ENCODE data around the gene STN1. TPM values are rescaled to one million over a fixed set of nuclear protein-coding genes. Genes with fewer than 3 reads are reported as not detected.

The STN1 gene
- total RNA-seq, 2 experiments from 2014 or later: 37.5 to 52.0 TPM

GRCh38 chr10:103899312-103899711 lies 18.7 kb downstream of the STN1 start:
- Mint-ChIP-seq H3K27me3 (no peaks in the 10 kb centered on the region), H3K27ac (no peak overlapping the region), H3K4me1 (peaks cover 52% of the 10 kb centered on the region), H3K4me3 (no peak overlapping the region), H3K9me3 (ENCODE audit: low read depth) (no peaks in the 10 kb centered on the region), H3K36me3 (peaks cover 55% of the 10 kb centered on the region)
- no peak for DNase-seq
- CTCF ChIA-PET: interaction anchor here (0.9 to 1.9 kb wide), 5 partner anchors 9 to 46 kb away, joined by 3 to 6 read pairs (median 3); no protein-coding TSS in a partner anchor
- no peak for ATAC-seq

DNA sequence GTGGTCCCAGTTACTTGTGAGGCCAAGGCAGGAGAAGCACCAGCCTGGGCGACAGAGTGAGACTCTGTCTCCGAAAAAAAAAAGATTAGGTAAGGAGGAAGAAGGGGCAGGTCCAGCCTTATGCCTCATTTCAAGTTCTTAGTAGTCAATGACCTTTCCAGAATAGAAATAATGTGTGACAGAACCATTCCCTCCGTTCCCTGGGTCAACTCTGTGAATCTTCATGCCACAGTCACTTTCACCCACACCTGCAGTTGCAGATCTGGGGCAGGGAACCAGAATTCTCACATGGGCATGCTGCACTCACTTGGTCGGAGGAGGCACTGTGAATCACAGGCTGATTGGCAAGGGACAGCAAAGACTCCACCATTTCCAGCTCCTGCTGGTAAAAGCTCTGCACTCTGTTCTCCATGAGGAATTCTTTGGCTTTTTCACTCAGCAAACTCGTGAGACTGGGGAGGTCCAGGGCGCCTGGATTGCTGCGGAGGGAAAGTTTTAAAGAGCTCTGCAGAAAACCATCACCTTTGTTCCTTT lies 20.7 kb downstream of the STN1 start:
- Mint-ChIP-seq H3K4me3 (no peak overlapping the region), H3K4me1 (peaks cover 54% of the 10 kb centered on the region), H3K36me3 (peaks cover 51% of the 10 kb centered on the region), H3K9me3 (ENCODE audit: low read depth) (no peaks in the 10 kb centered on the region), H3K27ac (no peak overlapping the region), H3K27me3 (no peaks in the 10 kb centered on the region)
- CTCF ChIA-PET: interaction anchor here (0.8 to 1.0 kb wide), 2 partner anchors 9 to 20 kb away, joined by 3 to 4 read pairs; no protein-coding TSS in a partner anchor
- DNase-seq (no peak), ATAC-seq (no peak)

GRCh38 chr10:103896225-103896624 lies 21.8 kb downstream of the STN1 start:
- Mint-ChIP-seq H3K4me3 (no peak overlapping the region), H3K36me3 (peaks cover 58% of the 10 kb centered on the region), H3K4me1 (peaks cover 47% of the 10 kb centered on the region), H3K27me3 (no peaks in the 10 kb centered on the region), H3K27ac (peak overlapping the region; percentile 72), H3K9me3 (ENCODE audit: low read depth) (no peaks in the 10 kb centered on the region)
- CTCF ChIA-PET: no interaction called here
- ATAC-seq: no peak
- DNase-seq: no peak

- ATAC-seq (peak; percentile 72), DNase-seq (no peak)
- no peaks in the 10 kb centered on the region for H3K27me3 Mint-ChIP-seq
- peak overlapping the region; percentile 75 for H3K27ac Mint-ChIP-seq
- peaks cover 57% of the 10 kb centered on the region for H3K36me3 Mint-ChIP-seq
- H3K9me3 Mint-ChIP-seq (ENCODE audit: low read depth): no peaks in the 10 kb centered on the region
- H3K4me1 Mint-ChIP-seq: peaks cover 47% of the 10 kb centered on the region
- H3K4me3 Mint-ChIP-seq: no peak overlapping the region
- CTCF ChIA-PET: interaction anchor here (1.1 to 2.1 kb wide), 7 partner anchors 9 to 225 kb away, joined by 3 to 17 read pairs (median 5); partner anchors contain the start of gene SFR1
Observed at GRCh38 chr10:103895411-103896186, 22.4 kb downstream of the STN1 start.

DNA sequence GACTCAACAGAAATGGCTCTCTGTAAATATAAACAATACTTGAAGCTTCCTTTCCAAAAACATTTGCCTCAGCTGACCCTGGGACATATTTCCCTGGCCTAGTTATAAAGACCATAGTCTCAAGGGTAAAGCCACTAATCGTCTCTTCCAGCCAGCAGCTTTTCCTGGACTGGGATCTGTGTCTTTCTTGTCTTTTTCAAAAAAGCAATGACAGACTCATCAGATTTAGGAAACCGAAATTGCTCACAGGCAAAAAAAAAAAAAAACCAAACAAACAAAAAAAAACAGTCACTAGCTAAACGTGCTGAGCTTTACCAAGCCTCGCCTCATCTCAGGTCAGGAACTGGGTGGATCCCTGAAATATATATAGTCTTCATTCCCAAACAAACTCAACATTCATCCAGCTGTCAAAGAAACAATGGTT lies 23.5 kb downstream of the STN1 start:
- H3K9me3 Mint-ChIP-seq (ENCODE audit: low read depth): no peaks in the 10 kb centered on the region
- peak overlapping the region; percentile 75 for H3K27ac Mint-ChIP-seq
- H3K36me3 Mint-ChIP-seq: peaks cover 53% of the 10 kb centered on the region
- CTCF ChIA-PET: interaction anchor here (0.7 to 2.1 kb wide), 10 partner anchors 8 to 228 kb away, joined by 3 to 17 read pairs (median 4); partner anchors contain the start of genes SFR1 and STN1
- DNase-seq (no peak), ATAC-seq (peak; percentile 24)
- H3K4me3 Mint-ChIP-seq: peak overlapping the region; percentile 7
- no peaks in the 10 kb centered on the region for H3K27me3 Mint-ChIP-seq
- peaks cover 49% of the 10 kb centered on the region for H3K4me1 Mint-ChIP-seq

DNA sequence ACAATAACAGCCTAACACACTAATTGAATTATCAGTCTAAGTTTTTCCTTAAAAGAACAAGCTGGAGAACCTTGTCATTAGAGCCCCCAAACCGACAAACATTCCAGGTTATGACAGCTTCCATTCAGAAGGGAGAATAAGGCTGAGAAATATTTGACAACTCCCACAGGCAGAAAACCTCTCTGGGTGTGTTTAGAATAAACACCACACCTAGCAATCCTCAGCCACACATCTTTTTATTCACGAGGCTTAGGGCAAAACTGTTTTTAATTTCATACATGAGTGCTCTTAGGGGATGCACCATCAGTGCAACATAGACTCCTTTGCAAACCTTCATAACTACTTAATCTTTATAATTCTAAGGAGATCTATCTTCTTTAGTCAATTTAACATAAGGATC lies 24.2 kb downstream of the STN1 start:
- Mint-ChIP-seq H3K9me3 (ENCODE audit: low read depth) (no peaks in the 10 kb centered on the region), H3K4me1 (peaks cover 55% of the 10 kb centered on the region), H3K36me3 (peaks cover 55% of the 10 kb centered on the region), H3K4me3 (no peak overlapping the region), H3K27ac (peak overlapping the region; percentile 75), H3K27me3 (no peaks in the 10 kb centered on the region)
- CTCF ChIA-PET: interaction anchor here (0.9 to 2.1 kb wide), 8 partner anchors 16 to 227 kb away, joined by 3 to 17 read pairs (median 5); partner anchors contain the start of genes SFR1 and STN1
- DNase-seq (no peak), ATAC-seq (no peak)

DNA sequence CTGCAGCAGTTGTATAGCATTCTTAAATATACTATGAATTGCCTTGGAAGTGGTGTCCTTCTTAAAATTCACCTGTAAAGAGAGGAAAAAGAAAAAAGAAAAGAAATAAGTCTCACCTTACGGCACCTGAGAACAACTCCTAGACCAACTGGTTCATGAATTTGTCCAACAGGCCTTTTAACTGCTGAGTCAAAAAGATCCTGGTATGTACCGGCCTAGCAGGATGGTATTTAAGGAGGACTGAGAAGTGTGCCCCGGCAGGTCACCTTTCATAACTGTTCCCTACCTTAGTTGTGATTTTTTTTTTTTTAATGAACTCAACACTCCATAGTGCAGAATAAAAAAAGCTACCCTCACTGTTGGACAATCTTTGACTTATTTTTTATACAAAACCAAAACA lies 25.8 kb downstream of the STN1 start:
- CTCF ChIA-PET: interaction anchor here (1.0 to 1.6 kb wide), 2 partner anchors 24 to 229 kb away, joined by 3 to 4 read pairs; partner anchors contain the start of gene SFR1
- H3K27ac Mint-ChIP-seq: no peak overlapping the region

GRCh38 chr10:103890688-103891087 lies 27.3 kb downstream of the STN1 start:
- DNase-seq: no peak
- Mint-ChIP-seq H3K9me3 (ENCODE audit: low read depth) (no peaks in the 10 kb centered on the region), H3K36me3 (peaks cover 51% of the 10 kb centered on the region), H3K27ac (peak overlapping the region; percentile 71), H3K4me3 (no peak overlapping the region), H3K27me3 (no peaks in the 10 kb centered on the region), H3K4me1 (peaks cover 53% of the 10 kb centered on the region)
- CTCF ChIA-PET: interaction anchor here (0.6 to 8.0 kb wide), 7 partner anchors 11 to 384 kb away, joined by 3 to 95 read pairs (median 7); partner anchors contain the start of gene SFR1
- no peak for ATAC-seq

More for the DNA sequence above, 25.8 kb downstream of the STN1 start:
- DNase-seq (no peak), ATAC-seq (no peak)
- H3K36me3 Mint-ChIP-seq: peaks cover 57% of the 10 kb centered on the region
- H3K27me3 Mint-ChIP-seq: no peaks in the 10 kb centered on the region
- H3K4me1 Mint-ChIP-seq: peaks cover 60% of the 10 kb centered on the region
- H3K9me3 Mint-ChIP-seq (ENCODE audit: low read depth): no peaks in the 10 kb centered on the region
- no peak overlapping the region for H3K4me3 Mint-ChIP-seq

DNA sequence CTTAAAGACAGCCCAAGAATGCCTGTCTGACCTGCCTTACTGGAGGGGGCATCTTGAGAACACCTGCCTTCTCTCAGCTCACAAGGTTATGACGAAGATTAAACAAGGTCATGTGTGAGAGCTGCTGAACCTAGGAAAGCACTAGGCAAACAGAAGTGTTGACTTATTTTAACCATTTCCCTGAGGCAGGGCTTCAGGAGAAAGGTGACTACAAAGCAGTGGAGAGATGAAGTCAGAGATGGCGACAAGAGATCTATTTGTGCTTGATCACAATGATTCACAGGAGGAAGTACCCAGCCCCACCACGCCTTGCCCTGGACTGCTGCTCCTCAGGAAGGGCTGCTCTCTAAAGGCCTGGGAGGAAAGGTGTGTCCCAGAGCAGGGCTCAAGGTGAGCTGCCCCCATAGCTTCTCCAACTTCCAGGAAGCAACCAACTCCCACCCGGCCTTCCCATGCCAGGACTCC lies 27.8 kb downstream of the STN1 start:
- no peaks in the 10 kb centered on the region for H3K27me3 Mint-ChIP-seq
- DNase-seq (no peak), ATAC-seq (no peak)
- no peak overlapping the region for H3K4me3 Mint-ChIP-seq
- H3K4me1 Mint-ChIP-seq: peaks cover 48% of the 10 kb centered on the region
- peaks cover 48% of the 10 kb centered on the region for H3K36me3 Mint-ChIP-seq
- peak overlapping the region; percentile 71 for H3K27ac Mint-ChIP-seq
- no peaks in the 10 kb centered on the region for H3K9me3 Mint-ChIP-seq (ENCODE audit: low read depth)
- CTCF ChIA-PET: interaction anchor here (0.6 to 8.0 kb wide), 13 partner anchors 11 to 385 kb away, joined by 3 to 95 read pairs (median 4); partner anchors contain the start of gene SFR1

DNA sequence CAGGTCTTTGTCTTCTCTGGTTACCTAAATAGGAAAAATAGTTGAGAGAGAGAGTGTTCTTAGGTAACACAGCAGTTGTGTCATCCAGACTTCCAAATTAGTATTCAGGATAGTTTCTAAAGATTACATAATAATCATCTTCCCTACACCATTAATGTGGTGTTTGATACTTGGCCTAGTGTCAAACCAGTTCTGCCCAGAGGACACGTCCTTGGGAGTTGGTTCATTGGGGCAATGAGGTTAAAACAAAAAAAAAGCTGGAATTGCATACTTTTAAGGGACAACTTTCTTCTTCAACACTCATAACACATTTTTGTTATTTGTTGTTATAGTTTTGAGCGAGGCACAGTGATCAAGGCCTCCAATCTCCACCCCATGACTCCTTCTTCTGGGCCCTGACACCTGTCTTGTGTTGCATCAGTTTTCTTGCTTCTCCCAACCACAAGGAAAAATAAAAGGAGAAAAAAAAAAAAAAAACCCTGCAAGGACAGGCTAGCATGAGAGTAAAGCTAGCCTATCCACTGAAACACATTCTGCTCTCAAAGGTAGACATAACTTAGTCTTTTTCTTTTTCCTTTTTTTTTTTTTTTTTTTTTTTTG lies 28.8 kb downstream of the STN1 start:
- DNase-seq: no peak
- peaks cover 42% of the 10 kb centered on the region for H3K4me1 Mint-ChIP-seq
- H3K36me3 Mint-ChIP-seq: peaks cover 44% of the 10 kb centered on the region
- H3K27me3 Mint-ChIP-seq: no peaks in the 10 kb centered on the region
- H3K9me3 Mint-ChIP-seq (ENCODE audit: low read depth): no peaks in the 10 kb centered on the region
- ATAC-seq: no peak
- peak overlapping the region; percentile 49 for H3K27ac Mint-ChIP-seq
- CTCF ChIA-PET: interaction anchor here (0.7 to 8.0 kb wide), 15 partner anchors 12 to 258 kb away, joined by 3 to 95 read pairs (median 4); partner anchors contain the start of gene SFR1
- no peak overlapping the region for H3K4me3 Mint-ChIP-seq

GRCh38 chr10:103888113-103888841 lies 29.7 kb downstream of the STN1 start:
- Mint-ChIP-seq H3K27me3 (no peaks in the 10 kb centered on the region), H3K27ac (peak overlapping the region; percentile 20), H3K36me3 (peaks cover 45% of the 10 kb centered on the region), H3K4me1 (peaks cover 36% of the 10 kb centered on the region), H3K9me3 (ENCODE audit: low read depth) (no peaks in the 10 kb centered on the region), H3K4me3 (no peak overlapping the region)
- ATAC-seq (peak; percentile 80), DNase-seq (no peak)
- CTCF ChIA-PET: interaction anchor here (0.6 to 8.0 kb wide), 43 partner anchors 9 to 386 kb away, joined by 3 to 95 read pairs (median 4); partner anchors contain the start of gene SFR1

- Mint-ChIP-seq H3K36me3 (peaks cover 43% of the 10 kb centered on the region), H3K27me3 (no peaks in the 10 kb centered on the region), H3K27ac (no peak overlapping the region), H3K4me3 (no peak overlapping the region), H3K9me3 (ENCODE audit: low read depth) (no peaks in the 10 kb centered on the region), H3K4me1 (peaks cover 25% of the 10 kb centered on the region)
- CTCF ChIA-PET: interaction anchor here (0.7 to 8.0 kb wide), 25 partner anchors 9 to 356 kb away, joined by 3 to 95 read pairs (median 4); partner anchors contain the start of gene SFR1
- DNase-seq (no peak), ATAC-seq (no peak)
Observed at GRCh38 chr10:103885617-103886016, 32.4 kb downstream of the STN1 start.

Data from activated CD8-positive, alpha-beta memory T cell treated with anti-CD3 and anti-CD28 coated beads, Interleukin-2, amount 10 ng/mL, durations not matched to agents 7 days and 5 days (primary cell).